DOHH2 (cell line): ENCODE results near the gene SLCO2A1.

Source experiments
- CTCF ChIP-seq: fragments of 200-600 bp; sonication (generic); IDR thresholded peaks from one replicate; pipeline ENCODE4 v1.5.1; 2014; ENCODE audit warnings: antibody characterized with exemption, mild to moderate bottlenecking, low read depth, low read length; ENCODE audit not compliant: poor library complexity, severe bottlenecking
- EZH2phosphoT487 ChIP-seq: fragments of 200-600 bp; sonication (generic); IDR thresholded peaks from 2 replicates; pipeline ENCODE4 v1.6.1; 2017; ENCODE audit warnings: borderline replicate concordance, mild to moderate bottlenecking, antibody characterized with exemption, low read length, moderate library complexity, mixed read lengths

- TF ChIP-seq CTCF (no peak), EZH2phosphoT487 (no peak)
Observed at GRCh38 chr3:134029256-134029733, 430 bp downstream of the SLCO2A1 start.
